Superior temporal gyrus (tissue), 1 donor: ENCODE measurements around the gene IQGAP2.

Experiments used
- DNase-seq: peaks from one replicate; pipeline ENCODE4 v3.0.0-alpha.2; 2016; ENCODE audit errors: extremely low spot score

IQGAP2 gene

DNA sequence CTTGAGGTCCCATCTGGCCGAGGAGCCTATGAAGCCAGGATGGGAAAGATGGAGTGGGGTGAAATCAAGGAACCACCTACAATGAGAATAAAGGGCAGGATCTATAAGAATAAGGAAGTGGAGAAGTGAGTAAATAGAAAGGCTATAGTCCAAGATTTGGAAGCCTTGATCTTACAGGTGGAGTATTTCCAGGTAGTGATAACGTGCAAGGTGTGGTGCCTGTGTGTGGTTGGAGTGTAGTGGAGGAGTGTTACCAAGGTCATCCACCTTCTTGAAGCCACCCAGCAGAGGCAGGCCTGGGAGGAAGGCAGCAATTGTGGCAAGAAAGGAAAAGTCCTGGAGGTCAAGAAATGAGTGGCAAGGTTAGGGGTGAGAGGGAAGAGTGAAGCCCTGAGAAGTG is 72.9 kb downstream of the IQGAP2 start:
- DNase-seq = no peak

DNA sequence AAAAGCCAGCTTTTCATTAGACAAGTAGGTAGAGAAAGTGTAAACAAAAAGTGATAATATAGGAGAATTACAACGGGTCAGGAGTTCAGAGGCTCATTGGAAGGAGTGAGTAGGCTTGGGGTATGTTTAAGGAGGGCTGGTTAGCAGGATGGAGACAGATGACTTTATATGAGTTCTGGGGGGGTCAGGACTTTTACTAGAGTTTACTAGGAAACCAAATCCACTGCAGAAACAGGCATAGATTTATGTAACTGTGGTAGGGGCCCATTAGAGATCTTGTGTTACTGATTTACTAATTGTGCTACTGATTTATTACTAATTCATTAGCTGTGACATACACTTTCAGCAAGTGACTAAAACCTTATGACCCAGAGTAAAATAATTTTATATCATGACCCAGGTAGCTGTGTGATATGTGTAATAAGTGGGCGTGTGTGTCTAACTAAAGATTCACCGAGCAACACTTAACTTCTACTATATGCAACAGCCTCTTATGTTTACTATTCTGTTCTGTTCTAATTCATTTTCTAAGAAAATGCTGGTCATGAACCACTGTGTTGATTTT is 73.5 kb downstream of the IQGAP2 start:
- DNase-seq = no peak

DNA sequence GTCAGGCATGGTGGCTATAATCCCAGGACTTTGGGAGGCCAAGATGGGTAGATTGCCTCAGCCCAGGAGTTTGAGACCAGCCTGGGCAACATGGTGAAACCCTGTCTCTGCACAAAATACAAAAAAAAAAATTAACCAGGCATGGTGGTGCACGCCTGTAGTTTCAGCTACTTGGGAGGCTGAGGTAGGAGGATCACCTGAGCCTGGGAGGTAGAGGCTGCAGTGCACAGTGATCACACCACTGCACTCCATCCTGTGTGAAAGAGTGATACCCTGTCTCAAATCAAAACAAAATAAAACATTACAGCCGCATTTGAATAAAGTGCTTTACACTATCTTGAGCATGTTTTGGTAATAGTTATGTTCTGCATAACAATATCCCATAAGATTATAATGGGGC is 74.0 kb downstream of the IQGAP2 start:
- DNase-seq = no peak

DNA sequence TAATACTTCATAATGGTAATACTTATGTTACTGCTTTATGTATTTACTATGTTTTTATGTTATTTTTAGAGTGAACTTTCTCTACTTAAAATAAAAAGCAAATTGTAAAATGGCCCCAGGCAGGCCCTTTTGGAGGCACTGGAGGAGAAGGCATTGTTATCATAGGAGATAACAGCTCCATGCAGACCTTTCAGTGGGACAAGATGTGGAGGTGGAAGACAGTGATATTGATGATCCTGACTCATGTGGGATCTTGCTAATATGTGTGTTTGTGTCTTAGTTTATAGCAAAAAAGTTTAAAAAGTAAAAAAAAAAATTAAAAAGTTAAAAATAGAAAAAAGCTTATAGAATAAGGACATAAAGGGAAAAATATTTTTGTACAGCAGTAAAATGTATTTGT is 74.5 kb downstream of the IQGAP2 start:
- DNase-seq = no peak

DNA sequence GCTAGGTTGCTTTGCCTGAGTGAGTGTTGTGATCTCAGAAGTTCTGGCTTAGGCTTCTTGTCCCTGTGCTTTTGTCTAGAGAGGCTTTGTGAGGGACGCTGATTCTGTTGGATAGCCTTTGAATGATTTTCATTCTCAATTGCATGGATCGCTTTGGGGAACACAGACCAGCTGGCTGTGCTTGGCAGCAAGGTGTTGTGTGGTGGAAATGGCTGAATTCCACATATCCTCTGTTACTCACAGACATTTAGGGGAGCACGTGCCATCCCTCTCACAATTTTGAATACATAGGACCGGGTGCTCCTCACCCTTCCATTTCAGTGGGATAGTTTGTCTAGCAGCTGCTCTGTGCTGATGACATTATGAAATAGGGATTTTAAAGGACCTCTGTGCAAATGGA is 76.2 kb downstream of the IQGAP2 start:
- DNase-seq = no peak

DNA sequence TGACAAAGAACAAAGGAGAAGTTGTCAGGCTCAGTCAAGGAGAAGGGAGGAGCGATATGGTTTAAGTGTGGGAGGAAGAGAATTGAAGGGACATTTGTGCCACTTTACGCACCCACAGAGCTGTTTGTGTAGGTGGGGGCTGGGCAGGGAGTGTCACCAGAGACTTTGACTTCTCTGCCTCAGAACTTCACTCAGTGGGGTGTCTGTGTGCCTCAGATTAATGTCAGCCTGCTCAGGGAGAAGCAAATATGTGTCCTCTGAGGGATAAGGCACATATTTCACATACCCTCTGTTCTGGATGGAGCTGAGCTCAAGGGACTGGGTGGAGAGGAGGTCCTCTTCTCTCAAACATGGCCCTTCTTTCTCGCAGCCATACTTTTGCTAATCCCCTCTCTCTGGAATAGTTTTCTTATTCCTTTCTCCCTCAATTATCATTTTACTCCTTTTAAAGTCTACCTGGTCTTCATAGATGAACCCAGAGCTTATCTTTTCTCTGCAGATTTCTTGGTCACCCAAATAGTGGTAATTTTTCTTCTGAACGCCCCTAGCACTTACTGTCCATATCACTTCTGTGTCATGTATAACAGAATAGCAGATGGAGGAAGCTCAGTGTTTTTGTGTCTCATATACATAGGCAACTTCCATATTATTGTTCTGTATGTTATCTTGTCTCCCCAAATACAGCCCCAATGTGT is 77.0 kb downstream of the IQGAP2 start:
- DNase-seq = no peak

DNA sequence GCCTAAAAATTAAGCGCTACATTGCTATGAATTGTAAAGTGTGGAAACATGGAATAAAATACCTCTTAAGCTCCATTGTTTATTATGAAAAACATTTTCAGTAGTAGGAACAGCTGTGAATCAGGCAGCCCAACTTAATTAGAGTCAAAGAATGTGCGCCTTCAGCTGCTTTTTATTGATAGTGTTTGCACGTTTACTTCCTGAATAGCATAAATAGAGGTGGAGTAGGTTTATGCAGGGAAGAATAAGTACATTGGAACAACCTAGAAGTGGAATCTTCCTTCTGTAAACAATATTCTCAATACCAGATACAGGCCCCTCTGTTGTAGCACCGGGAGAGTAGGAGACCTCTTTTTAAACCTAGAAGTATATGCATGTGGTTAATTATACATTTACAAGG is 79.9 kb downstream of the IQGAP2 start:
- DNase-seq = no peak

DNA sequence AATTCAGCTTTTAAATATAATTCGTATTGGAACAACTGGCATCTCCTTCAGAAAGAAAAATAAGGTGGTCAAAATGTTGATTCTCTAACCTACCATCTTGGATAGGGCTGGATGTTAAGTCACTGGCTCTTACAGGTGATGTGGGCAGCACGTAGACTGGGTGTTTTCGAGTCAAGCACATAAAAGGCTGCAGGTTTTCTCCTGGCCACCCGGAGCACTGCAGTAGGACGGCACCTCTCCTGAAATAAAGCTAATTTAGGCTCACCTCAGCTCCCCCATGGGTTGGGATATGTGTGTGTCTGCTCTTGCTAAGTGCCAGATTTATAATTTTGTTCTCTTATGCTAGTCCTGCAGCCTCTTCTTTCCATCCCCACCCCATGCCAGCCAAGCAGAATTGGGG is 80.3 kb downstream of the IQGAP2 start:
- DNase-seq = no peak

DNA sequence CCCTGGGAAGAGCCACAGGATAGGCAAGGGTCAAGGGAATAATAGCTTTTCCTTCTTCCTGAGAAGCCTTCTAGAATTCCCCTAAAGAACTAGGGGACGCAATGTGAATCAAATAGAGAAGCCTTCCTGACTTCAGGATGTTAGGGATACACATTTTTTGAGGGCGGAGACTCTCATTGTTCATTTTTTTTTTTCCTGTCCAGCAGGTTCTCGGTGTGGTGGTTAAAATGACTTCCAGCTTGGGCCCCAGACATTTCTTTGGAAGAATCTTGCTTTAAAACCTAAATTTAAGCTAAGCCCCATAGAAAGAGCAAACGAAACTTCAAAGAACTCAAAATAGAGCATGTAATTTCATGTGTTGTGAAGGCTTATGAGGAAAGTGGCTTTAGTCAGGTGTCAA is 80.8 kb downstream of the IQGAP2 start:
- no peak for DNase-seq

DNA sequence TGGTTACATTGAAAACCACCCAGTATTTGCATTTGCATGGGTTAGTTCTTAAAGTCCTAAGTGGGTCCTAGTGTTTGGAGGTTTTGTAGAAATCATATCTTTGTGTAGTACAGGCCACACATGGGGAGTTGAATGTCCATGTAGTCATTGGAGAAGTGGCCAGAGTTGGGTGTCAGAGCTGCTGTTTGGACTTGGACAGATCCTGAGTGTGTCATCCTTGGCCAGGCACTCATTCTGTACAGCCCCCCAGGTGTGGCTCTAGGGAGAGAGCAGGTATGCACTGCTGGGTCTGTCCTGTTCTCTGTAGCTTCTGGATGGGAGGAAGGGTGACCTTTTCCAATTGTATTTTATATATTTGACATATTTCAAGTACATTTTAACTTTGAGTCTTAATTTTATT is 82.4 kb downstream of the IQGAP2 start:
- no peak for DNase-seq

DNA sequence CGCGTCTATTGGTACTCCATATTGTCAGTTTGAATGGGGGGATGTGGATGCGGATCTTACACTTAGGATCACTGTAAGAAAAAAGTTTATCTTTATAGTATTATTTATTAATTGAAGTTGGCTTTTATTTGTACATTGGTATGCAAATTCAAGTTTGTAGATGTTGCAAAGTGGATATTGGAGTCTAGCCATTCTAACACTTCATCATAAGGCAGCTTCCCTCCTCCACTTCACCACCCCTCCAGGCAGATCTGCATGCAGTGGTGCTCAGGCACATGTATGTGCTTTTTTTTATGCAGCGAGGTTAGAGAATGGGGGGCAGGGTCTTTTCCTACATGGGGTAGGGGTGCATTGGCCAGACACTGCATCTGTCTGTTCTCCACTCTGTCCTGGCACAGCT is 84.3 kb downstream of the IQGAP2 start:
- no peak for DNase-seq

DNA sequence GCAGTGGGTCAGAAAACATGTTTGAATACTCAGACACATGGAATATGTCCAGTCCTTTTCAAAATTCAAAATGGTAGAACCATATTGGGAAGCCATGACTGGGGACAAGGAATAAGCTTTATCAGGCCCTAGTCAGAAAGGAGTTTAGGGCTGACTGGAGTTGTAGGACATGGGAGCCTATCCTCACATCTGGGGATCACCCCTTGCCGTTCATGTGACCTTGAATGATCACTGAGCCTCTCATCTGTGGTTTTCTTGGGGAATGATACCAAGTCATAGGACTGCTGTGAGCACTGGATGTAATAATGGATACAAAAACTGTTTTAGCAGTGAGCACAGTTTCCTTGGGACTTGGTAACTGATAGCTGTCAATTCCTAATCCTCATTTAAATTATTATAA is 84.7 kb downstream of the IQGAP2 start:
- no peak for DNase-seq

DNA sequence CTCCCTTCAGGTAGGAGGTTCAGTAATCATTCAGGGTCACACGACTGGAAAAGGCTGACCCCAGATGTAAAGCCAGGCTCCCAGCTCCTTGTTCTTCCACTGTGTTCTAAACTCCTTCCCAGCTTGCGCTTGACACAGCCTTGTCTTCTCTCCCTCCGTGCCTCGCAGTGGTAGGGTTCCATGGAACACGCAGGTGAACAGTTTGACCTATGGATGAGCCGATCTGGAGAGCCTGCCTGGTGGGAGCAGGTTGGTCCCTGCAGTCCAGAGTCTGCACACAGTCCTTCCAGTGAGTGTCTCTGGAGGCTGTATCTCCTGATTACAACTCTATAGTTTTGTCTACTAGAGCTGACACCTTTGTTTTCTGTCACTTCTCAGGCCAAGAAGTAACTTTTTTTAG is 85.9 kb downstream of the IQGAP2 start:
- no peak for DNase-seq

DNA sequence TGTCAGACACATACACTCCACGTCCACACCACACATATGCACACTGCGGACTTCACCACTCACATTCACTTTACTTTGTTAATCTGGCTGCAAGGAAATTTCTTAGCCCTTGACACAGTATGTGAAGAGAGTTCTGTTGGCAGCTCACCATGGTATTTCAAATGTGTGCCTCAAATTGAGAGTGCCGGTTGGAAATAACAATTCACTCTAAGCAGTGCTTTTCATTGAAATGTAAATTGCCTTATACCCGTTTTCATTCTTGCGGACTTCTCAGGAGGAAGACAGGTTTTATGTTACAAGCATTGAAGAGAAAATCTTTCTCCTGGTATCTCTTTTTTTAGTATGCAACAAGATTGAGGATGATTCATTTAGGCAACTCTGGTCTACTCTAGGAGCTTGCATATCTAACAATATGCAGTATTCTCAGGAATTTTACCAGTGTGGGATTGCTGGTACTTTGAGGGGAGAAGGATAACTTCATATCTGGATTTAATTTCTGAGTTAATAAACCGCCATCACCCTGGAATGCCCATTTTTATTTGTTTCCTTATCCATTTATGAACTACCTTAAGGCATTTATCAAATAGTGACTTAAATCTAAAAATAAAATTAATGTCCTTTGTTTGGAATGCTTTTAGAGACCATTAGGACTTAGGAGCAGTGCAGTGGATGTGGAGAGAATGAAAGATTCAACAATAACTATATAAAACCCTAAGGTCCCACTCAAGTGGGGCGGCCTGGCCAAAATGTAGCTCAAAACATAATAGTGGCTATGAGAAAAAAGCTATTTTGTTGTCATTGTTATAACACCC is 87.0 kb downstream of the IQGAP2 start:
- peak; percentile 16 for DNase-seq

DNA sequence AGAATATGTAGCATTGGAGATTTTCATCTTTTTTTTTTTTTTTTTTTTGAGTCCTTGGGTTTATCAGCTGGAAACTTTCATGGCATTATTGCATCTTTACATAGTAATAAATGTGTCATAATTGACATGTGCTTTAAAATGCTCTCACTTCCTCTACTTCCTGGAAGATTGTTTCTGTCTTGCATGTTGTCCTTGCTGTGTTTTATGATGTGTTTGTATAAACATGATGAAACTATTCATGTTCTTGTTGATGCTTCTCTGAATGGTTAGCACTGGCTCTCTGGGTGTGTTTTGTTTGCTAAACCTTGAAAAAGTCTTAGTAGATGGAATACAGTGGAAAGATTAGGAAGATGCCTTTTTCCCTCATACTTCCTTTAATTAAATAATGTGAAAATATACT is 87.9 kb downstream of the IQGAP2 start:
- DNase-seq = no peak

DNA sequence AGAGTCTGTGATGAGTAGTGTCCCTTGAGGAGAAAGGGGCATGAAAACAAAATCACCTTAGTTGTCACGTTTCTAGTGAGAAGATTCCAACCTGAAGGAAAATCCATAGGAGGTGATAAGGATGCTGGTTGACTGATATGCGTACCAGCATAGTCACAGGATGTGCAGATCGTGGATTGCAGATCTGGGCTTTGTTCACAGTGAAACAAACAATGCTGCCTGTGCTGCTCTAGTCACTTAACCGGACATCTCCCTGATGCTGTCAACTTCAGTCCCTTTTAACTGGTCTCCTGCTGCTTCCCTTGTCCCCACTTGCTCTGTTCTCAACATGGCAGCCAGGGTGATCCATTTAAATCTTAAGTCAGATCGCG is 89.7 kb downstream of the IQGAP2 start:
- DNase-seq = no peak

DNA sequence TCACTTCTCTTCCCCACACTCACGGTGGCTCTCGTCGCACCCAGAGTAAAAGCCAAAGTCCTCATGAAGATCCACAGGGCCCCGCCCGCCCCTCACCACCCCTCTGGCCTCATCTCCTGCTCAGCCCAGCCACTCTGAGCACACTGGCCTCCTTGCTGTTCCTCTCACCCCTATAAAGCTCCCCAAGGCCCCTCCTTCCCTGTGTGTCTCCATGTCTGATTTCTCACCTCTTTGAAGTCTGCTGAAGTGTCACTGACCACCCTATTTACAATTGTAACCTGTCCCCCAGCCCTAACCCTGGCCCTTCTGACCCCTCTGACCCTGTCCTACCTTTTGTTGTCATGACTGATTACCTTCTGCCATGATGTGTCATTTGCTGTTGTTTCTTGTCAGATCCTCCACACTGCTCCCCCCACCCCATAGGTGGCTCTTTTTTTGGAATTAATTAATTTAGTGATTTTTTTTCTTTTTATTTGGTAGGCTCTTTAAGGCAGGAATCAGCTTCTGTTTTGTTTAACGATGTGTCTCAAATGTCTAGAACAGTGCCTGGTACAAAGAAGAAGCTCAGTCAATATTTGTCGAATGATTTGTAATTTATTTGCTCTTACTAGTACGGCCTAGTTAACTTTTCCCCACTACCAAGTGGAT is 90.2 kb downstream of the IQGAP2 start:
- no peak for DNase-seq

DNA sequence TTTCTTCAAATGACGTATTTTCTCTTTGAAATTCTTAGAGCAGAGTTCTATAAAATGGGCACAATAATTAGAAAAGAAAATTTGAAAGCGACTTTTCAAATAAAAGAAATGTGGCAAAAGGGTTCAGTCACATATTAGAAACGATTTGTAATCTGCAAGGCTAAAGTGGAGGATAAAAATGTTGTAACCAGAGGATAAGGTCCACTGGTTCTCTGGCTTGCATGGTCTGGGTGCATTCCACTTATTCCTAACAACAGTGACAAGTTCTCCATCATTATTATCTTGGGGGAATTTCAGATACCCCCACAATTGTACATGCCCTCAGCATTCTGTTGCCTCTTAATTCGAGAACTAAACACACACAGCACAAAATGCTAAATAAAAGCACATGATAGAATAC is 91.1 kb downstream of the IQGAP2 start:
- DNase-seq = no peak

DNA sequence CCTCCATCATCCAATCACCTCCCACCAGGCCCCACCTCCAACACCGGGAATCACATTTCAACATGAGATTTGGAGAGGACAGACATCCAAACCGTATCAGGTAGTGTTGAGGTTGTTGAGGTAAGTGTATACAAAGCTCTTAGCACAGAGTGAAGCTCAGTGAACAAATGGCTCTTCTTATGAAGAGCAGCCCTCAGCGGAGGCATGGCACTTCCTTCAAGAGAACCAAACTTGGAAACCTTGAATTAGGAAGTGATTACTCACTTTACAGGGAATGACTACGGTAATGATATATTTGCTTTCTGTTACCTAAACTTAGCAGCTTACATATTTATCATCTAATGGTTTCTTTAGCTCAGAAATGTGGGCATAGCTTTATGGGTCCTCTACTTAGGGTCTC is 92.8 kb downstream of the IQGAP2 start:
- DNase-seq = no peak

DNA sequence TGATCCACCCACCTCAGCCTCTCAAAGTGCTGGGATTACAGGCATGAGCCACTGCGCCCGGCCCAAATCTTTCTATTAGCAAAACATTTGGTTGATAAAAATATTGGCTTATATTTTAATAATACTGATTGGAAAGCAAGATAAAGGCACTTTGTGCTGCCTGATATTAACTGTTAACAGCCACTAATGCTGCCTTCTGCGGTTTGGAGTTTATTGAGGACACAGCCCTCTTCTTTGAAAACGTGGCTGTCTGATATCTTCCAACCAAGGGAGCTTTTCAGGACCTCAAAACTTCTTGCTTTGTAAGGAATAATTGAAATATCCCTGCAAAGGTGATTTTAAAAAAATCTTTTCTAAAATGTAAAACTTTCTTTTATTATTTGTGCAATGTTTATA is 94.0 kb downstream of the IQGAP2 start:
- no peak for DNase-seq

DNA sequence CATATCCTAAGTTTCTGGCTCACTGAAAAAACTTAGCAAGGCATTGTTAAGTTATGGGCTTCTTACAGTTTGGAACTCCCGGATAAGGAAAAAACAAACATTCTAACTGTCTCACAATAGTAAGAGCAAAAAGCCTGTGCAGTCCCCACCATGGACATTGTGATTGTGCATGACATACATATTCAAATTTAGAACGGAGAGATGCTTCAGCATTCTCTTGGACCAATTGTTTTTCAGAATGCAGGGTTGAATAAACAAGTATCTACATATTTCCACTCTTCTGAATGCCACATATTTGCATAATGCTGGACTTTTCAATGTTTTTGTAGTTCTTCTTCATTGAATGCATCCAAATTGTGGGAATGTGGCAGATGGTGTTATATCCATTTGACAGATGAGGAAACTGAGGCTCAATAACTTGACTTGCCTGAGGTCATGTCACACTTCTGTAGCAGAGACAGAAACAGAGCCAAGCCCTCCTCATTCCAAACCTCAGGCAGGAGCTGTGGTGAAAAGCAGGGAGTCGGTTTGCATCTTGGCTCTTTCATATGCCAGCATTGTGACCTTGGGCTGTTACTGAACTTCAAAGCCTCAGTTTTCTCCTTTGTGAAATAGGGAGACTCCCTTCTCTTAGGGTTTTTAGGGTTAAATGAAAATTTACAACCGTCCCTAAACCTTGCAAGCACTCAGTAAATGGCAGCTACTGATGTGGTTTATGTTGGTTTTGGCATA is 95.1 kb downstream of the IQGAP2 start:
- no peak for DNase-seq

DNA sequence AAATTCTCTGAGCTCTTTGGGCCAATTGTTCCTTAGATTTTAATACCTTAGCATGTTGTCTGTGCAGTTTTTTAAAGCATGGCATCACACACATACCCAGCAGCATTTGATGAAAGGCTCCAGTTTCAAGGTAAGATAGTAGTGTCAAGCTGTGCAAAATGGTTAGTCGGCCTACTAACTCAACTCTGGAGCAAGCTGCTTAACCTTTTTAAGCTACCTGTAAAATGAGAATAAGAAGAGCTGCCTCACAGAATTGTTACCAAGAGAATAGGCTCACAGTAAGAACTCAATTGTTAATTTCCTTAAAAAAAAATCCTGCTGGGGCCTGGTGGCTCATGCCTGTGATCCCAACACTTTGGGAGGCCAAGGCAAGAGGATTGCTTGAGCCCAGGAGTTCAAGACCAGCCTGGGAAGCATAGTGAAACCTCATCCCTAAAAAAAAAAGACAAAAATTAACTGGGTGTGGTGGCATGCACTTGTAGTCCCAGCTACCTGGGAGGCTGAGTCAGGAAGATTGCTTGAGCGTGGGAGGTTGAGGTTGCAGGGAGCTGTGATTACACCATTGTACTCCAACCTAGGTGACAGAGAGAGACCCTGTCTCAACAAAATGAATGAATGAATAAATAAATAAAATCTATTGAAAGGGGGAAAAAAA is 96.5 kb downstream of the IQGAP2 start:
- DNase-seq = no peak
